GM10266 (cell line): ENCODE data around the gene CHST5.
"Not testable (repeated sequence)": the region's sequence is repeated elsewhere in the genome, so short reads cannot be mapped to it uniquely, and the experiment has no call there.

Experiments
- DNase-seq: peaks from one replicate; pipeline ENCODE4 v3.0.0; 2012; ENCODE audit errors: extremely low spot score
- TF ChIP-seq, protein P1 (sequence below): IDR thresholded peaks from 2 replicates; pipeline ENCODE4 v1.5.1; 2012; ENCODE audit warnings: mild to moderate bottlenecking, low read depth; ENCODE audit not compliant: control insufficient read depth, insufficient read depth; ENCODE audit errors: missing control alignments

Gene CHST5

GRCh38 chr16:75527825-75528299 is 8.0 kb downstream of the CHST5 start:
- DNase-seq: no peak
- TF ChIP-seq, protein P1, sequence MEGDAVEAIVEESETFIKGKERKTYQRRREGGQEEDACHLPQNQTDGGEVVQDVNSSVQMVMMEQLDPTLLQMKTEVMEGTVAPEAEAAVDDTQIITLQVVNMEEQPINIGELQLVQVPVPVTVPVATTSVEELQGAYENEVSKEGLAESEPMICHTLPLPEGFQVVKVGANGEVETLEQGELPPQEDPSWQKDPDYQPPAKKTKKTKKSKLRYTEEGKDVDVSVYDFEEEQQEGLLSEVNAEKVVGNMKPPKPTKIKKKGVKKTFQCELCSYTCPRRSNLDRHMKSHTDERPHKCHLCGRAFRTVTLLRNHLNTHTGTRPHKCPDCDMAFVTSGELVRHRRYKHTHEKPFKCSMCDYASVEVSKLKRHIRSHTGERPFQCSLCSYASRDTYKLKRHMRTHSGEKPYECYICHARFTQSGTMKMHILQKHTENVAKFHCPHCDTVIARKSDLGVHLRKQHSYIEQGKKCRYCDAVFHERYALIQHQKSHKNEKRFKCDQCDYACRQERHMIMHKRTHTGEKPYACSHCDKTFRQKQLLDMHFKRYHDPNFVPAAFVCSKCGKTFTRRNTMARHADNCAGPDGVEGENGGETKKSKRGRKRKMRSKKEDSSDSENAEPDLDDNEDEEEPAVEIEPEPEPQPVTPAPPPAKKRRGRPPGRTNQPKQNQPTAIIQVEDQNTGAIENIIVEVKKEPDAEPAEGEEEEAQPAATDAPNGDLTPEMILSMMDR: no peak

DNA sequence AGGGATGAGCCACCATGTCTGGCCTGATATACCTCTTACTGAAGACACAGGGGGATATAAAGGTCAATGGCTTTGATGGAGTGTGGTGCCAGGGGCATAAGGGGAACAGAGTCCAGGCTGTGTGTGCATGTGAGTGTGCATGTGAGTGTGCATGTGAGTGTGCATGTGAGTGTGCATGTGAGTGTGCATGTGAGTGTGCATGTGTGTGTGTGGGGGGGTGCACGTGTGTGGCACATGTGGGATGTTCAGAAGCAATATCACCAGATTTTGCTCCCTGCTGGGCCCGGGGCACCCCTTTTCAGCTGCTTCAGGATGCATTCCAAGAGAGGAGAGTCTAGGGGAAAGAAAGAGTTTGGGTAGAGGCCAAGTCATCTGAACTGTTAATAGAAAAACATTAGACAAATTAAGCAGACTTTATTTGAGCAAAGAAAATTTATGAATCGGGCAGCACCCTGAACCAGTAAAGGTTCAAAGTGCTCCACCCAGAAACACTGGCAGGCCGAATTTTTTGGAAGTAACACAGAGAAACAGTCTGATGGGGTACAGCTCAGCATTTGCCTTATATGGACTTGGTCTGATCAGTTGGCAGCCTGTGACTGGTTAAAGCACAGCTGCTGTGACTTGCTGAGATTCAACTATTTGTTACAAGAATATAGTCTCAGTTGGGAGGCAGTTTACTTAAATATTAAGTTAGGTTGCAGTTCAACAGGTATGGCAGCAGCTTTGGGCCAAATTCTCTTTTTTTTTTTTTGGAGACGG is 9.7 kb downstream of the CHST5 start:
- no peak for DNase-seq
- TF ChIP-seq, protein P1: no peak

DNA sequence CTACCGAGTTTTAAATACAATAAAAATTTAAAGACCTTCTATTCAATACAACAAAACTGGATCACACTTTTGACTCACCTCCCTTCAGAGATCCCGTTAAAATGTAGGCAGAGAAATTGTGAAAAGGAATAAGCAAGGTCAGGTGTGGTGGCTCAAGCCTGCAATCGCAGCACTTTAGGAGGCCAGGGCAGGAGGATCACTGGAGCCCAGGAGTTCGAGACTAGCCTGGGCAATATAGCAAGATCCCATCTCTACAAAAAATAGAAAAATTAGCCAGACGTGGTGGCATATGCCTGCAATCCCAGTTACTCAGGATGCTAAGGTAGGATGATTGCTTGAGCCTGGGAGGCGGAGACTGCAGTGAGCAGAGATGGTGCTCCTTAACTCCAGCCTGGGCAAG is 16.7 kb downstream of the CHST5 start:
- TF ChIP-seq, protein P1: no peak

DNA sequence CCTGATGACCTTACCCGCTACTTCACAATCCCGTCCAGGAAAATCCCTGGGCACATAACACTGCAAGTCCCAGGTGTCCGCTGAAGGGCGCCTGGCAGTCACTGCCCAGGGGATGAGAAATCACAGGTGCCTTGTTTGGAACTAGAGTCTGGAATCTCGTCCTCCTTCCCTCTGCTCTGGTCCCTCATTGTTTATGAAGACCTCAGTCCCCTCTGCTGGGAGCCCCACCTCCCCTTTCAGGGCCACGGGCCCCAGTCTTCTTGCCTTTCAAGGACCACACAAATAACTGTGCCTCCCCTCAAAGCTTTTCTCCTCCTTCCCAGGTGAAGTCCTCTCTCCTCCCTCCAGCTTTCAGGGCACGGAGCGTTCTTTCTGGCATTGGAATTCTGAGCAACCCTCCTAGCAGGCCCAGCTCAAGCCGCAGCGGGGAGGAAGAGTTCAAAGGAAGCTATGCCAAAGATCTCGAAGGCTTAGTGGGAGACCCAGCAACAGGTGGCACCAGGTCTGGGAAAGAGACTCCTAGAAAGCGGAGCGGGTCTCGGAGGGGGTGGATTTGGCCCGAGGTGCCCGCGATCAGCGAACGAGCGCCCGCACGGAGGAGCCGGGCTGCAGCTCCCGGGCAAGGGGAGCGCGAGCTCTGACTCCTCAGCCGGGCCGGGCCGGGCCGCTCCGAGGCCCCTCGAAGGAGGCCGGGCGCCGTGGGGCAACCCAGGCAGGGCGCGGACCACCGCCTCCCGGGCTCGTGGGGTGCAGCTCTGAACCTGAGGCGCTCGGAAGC is 19.5 kb downstream of the CHST5 start:
- DNase-seq: not testable (repeated sequence)

More for the DNA sequence above, 16.7 kb downstream of the CHST5 start:
- no peak for DNase-seq

GRCh38 chr16:75514296-75514695 is 21.6 kb downstream of the CHST5 start:
- TF ChIP-seq, protein P1: no peak
- DNase-seq: no peak

- TF ChIP-seq, protein P1: no peak
- no peak for DNase-seq
Measured at GRCh38 chr16:75506574-75506973, 29.3 kb downstream of the CHST5 start.

GRCh38 chr16:75506107-75506506 is 29.8 kb downstream of the CHST5 start:
- TF ChIP-seq, protein P1: no peak
- DNase-seq: no peak

DNA sequence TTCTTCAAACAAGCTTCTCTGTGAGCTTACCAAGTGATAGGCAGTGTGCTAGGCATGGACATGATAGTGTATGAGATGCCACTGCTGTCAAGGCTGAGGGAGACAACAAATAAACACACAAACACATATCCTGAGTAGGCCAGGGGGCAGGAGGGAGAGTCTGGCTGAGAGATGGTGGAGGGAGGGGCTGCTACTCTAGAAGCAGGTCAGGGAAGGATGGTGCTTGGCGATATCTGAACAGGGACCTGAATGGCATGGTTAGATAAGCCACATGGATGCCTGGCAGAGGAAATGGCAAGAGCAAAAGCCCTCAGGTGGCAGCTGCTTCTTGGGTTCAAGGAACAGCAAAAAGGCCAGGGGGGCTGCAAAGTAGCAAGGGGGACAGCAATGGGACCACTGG is 32.1 kb downstream of the CHST5 start:
- TF ChIP-seq, protein P1: no peak
- no peak for DNase-seq
